HEK293 (cell line): Measurements from ENCODE around the gene CD40LG.

ENCODE experiments used
- MYNN ChIP-seq: fragments of 450-650 bp; formaldehyde crosslinking; IDR thresholded peaks from 2 replicates; pipeline ENCODE4 v1.5.1; 2016; ENCODE audit warnings: missing biosample characterization, missing genetic modification characterization, borderline replicate concordance
- REST ChIP-seq: fragments of 450-650 bp; formaldehyde crosslinking; IDR thresholded peaks from 2 replicates; pipeline ENCODE4 v1.5.1; 2016; ENCODE audit warnings: missing biosample characterization, missing genetic modification characterization
- SCRT2 ChIP-seq: fragments of 450-650 bp; formaldehyde crosslinking; IDR thresholded peaks from 2 replicates; pipeline ENCODE4 v1.5.1; 2016; ENCODE audit warnings: missing biosample characterization, missing genetic modification characterization
- ZNF146 ChIP-seq: fragments of 450-650 bp; formaldehyde crosslinking; IDR thresholded peaks from 2 replicates; pipeline ENCODE4 v1.5.1; 2016; ENCODE audit warnings: missing biosample characterization, missing genetic modification characterization
- ZNF175 ChIP-seq: fragments of 450-650 bp; formaldehyde crosslinking; IDR thresholded peaks from 2 replicates; pipeline ENCODE4 v1.5.1; 2016; ENCODE audit warnings: missing biosample characterization, missing genetic modification characterization
- ZNF221 ChIP-seq: fragments of 450-650 bp; formaldehyde crosslinking; IDR thresholded peaks from 2 replicates; pipeline ENCODE4 v1.5.1; 2017; ENCODE audit warnings: missing biosample characterization, missing genetic modification characterization, borderline replicate concordance
- ZNF24 ChIP-seq: fragments of 450-650 bp; formaldehyde crosslinking; IDR thresholded peaks from 2 replicates; pipeline ENCODE4 v1.5.1; 2016; ENCODE audit warnings: missing biosample characterization, missing genetic modification characterization
- ZNF274 ChIP-seq, 2 experiments: fragments of 200-500 bp in 1 of 2; fragments of 450-650 bp in 1 of 2; sonication (Bioruptor generic) in 1 of 2; formaldehyde crosslinking in 1 of 2; IDR thresholded peaks; 2 replicates each; pipeline versions ENCODE4 v1.5.1 to v1.6.1; 2014 to 2016; ENCODE audit warnings: borderline replicate concordance in 1 of 2, inconsistent platforms in 1 of 2, low read length in 1 of 2, missing biosample characterization in 1 of 2, missing genetic modification characterization in 1 of 2
- ZNF518A ChIP-seq: fragments of 450-650 bp; formaldehyde crosslinking; conservative IDR thresholded peaks from 2 replicates; pipeline ENCODE4 v1.5.1; 2016; ENCODE audit warnings: low read depth, missing biosample characterization, missing genetic modification characterization
- ZNF621 ChIP-seq: fragments of 450-650 bp; formaldehyde crosslinking; IDR thresholded peaks from 2 replicates; pipeline ENCODE4 v1.5.1; 2017; ENCODE audit warnings: missing biosample characterization, missing genetic modification characterization
- ZNF747 ChIP-seq: fragments of 450-650 bp; formaldehyde crosslinking; IDR thresholded peaks from 2 replicates; pipeline ENCODE4 v1.5.1; 2016; ENCODE audit warnings: missing biosample characterization, missing genetic modification characterization
- ZNF76 ChIP-seq: fragments of 450-650 bp; formaldehyde crosslinking; IDR thresholded peaks from 2 replicates; pipeline ENCODE4; 2016; ENCODE audit warnings: low read depth, missing biosample characterization, missing genetic modification characterization, borderline replicate concordance
- TF ChIP-seq, protein P1 (sequence below): fragments of 450-650 bp; formaldehyde crosslinking; IDR thresholded peaks from 2 replicates; pipeline ENCODE4 v1.5.1; 2016; ENCODE audit warnings: missing biosample characterization, missing genetic modification characterization

- TF ChIP-seq, protein P1, sequence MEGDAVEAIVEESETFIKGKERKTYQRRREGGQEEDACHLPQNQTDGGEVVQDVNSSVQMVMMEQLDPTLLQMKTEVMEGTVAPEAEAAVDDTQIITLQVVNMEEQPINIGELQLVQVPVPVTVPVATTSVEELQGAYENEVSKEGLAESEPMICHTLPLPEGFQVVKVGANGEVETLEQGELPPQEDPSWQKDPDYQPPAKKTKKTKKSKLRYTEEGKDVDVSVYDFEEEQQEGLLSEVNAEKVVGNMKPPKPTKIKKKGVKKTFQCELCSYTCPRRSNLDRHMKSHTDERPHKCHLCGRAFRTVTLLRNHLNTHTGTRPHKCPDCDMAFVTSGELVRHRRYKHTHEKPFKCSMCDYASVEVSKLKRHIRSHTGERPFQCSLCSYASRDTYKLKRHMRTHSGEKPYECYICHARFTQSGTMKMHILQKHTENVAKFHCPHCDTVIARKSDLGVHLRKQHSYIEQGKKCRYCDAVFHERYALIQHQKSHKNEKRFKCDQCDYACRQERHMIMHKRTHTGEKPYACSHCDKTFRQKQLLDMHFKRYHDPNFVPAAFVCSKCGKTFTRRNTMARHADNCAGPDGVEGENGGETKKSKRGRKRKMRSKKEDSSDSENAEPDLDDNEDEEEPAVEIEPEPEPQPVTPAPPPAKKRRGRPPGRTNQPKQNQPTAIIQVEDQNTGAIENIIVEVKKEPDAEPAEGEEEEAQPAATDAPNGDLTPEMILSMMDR (tag by site-specific recombination) = no peak
- TF ChIP-seq ZNF146 (tag by site-specific recombination) (no peak), ZNF76 (tag by site-specific recombination) (no peak), ZNF274 (IDR thresholded peaks at IDR 0.05; ENCODE audit: low read length) (no peak), ZNF274 (tag by site-specific recombination; IDR thresholded peaks at IDR 0.05; ENCODE audit: borderline replicate concordance) (no peak), ZNF175 (tag by site-specific recombination) (no peak), MYNN (no peak), REST (tag by site-specific recombination) (no peak), ZNF24 (tag by site-specific recombination) (no peak), SCRT2 (tag by site-specific recombination) (no peak), ZNF221 (tag by site-specific recombination) (no peak), ZNF518A (tag by site-specific recombination) (no peak), ZNF747 (no peak), ZNF621 (no peak)
Measured at GRCh38 chrX:136684120-136684519, 36.2 kb downstream of the CD40LG start.
